Measurements from ENCODE around the gene FAM13A.
A peak's percentile ranks its signal among the peaks of the same experiment; 100 is the strongest.

Gene FAM13A

GRCh38 chr4:88793475-88793874, 263.5 kb downstream of the FAM13A start:
- TF ChIP-seq CTCF (conservative IDR thresholded peaks at IDR 0.05): no peak
- H3K27ac ChIP-seq: no peak overlapping the region

GRCh38 chr4:88792821-88793220, 264.2 kb downstream of the FAM13A start:
- TF ChIP-seq CTCF (conservative IDR thresholded peaks at IDR 0.05): no peak
- H3K27ac ChIP-seq: no peak overlapping the region

- no peak overlapping the region for H3K27ac ChIP-seq
- TF ChIP-seq CTCF (conservative IDR thresholded peaks at IDR 0.05): no peak
These were observed 264.7 kb downstream of the FAM13A start for GRCh38 chr4:88792268-88792781.

- peak; percentile 75 for TF ChIP-seq CTCF (conservative IDR thresholded peaks at IDR 0.05)
- H3K27ac ChIP-seq: no peak overlapping the region
These were observed 265.7 kb downstream of the FAM13A start for GRCh38 chr4:88791274-88791673.

GRCh38 chr4:88788895-88789294, 268.1 kb downstream of the FAM13A start:
- H3K27ac ChIP-seq: no peak overlapping the region
- TF ChIP-seq CTCF (conservative IDR thresholded peaks at IDR 0.05): no peak

GRCh38 chr4:88788424-88788823, 268.6 kb downstream of the FAM13A start:
- TF ChIP-seq CTCF (conservative IDR thresholded peaks at IDR 0.05): no peak
- no peak overlapping the region for H3K27ac ChIP-seq

- no peak for TF ChIP-seq CTCF (conservative IDR thresholded peaks at IDR 0.05)
These were observed 271.0 kb downstream of the FAM13A start for GRCh38 chr4:88786011-88786410.

More at GRCh38 chr4:88786011-88786410, 271.0 kb downstream of the FAM13A start:
- H3K27ac ChIP-seq: no peak overlapping the region
